ENCODE measurements around the gene ACOXL. TPM values are rescaled to one million over a fixed set of nuclear protein-coding genes. Genes with fewer than 3 reads are reported as not detected.
"Not testable (repeated sequence)": the region's sequence is repeated elsewhere in the genome, so short reads cannot be mapped to it uniquely, and the experiment has no call there.

Gene ACOXL
- total RNA-seq, result not detected
- long read RNA-seq, result 0 reads

DNA sequence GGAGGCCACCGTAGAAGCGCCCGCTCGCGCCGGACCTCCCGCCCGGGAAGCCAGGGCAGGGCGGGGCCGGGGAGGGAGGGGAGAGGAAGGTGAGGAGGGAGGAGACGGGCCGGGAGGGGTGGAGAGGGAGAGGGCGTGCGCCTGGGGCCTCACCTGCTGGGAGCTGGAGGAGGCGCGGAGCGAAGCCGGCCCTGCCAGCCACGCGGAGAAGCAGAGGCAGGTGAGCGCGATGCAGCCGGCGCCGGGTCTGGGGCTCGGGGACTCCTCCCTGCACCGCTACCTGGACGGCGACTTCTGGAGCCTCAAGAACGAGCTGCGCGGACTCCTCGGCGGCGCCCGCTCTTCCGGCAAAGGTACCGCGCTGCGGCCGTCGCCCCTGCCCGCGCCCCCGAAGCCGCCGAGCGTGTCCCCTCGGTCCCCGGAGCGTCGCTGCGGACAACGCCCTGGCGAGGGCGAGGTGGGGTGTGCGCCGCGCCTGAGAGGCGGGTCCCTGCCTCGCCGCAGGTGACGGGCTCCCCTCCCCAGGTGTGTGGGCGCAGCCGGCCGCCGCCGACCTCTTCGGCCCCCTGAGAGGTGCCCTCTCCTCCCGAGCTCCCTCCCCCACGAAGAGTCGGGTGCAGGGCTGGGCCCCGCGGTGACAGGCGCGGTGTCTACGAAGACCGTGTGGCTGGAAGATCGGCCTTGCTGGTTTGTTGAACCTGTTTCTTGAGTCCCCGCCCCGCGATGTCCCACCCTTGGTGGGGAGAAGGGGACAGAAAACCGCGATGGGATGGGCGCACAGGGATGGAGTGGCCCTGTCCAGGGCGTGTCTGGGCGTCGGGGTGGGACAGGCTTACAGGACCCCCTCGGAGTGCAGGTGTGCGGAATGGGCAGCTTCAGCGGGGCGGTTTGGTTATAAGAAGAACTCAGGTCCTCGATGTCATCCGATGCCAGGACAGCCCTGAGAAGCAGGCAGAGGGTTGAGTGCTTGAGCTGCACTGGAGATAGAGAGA lies at the start of gene ACOXL:
TSS of gene ACOXL (plus strand) at position 152 of the 992 bp plus-strand sequence. CDS start 35,817 bp downstream, outside the sequence.
- no peak within 1 kb of the TSS for H3K27ac ChIP-seq
- intact Hi-C loops (cut with DNase I), result no loop called here

DNA sequence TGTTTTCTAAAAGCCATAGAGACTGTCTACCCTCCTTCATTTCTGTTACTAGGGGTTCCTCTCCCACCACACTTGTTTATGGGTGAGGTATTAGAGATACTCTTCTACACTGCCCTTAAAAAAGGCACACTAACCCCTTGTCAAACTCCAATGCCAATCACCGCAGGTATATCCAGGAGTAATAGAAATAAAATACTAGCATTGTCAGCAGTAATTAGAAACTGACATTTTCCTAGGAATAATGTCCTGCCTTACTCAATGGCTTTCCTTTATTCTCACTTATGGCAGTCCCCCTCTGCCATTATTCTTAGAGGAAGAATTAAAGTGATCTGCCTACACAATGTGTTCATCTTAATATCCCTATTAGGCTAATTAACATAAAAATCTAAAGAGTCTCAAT lies 49.5 kb upstream of the ACOXL start:
- WGBS (ENCODE audit: insufficient coverage, low coverage, low lambda C conversion rate, missing lambda C conversion rate), result 100% methylated on average over 1 of the region's 1 CpG
- intact Hi-C loops (cut with DNase I), result no loop called here
- no peak for DNase-seq

More for the DNA sequence above, at the start of gene ACOXL:
- Histone ChIP-seq H3K36me3 (no peaks in the 10 kb centered on the region), H3K4me3 (peak within 1 kb of the TSS in 2 of 3 donors; percentile 18 to 40), H3K27me3 (peaks cover 8 to 25% of the 10 kb centered on the region in 2 donors), H3K4me1 (peaks cover 0 to 11% (median 0%) of the 10 kb centered on the region in 4 donors), H3K9me3 (no peaks in the 10 kb centered on the region)
- ATAC-seq, result peak; percentile 24 to 61 (median 48)
- TF ChIP-seq POLR2A (IDR thresholded peaks at IDR 0.05), result no peak
- TF ChIP-seq, protein P1, sequence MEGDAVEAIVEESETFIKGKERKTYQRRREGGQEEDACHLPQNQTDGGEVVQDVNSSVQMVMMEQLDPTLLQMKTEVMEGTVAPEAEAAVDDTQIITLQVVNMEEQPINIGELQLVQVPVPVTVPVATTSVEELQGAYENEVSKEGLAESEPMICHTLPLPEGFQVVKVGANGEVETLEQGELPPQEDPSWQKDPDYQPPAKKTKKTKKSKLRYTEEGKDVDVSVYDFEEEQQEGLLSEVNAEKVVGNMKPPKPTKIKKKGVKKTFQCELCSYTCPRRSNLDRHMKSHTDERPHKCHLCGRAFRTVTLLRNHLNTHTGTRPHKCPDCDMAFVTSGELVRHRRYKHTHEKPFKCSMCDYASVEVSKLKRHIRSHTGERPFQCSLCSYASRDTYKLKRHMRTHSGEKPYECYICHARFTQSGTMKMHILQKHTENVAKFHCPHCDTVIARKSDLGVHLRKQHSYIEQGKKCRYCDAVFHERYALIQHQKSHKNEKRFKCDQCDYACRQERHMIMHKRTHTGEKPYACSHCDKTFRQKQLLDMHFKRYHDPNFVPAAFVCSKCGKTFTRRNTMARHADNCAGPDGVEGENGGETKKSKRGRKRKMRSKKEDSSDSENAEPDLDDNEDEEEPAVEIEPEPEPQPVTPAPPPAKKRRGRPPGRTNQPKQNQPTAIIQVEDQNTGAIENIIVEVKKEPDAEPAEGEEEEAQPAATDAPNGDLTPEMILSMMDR (IDR thresholded peaks at IDR 0.05), result no peak
- 3% methylated on average over 8 of the region's 94 CpGs for WGBS (ENCODE audit: insufficient coverage, low coverage, low lambda C conversion rate, missing lambda C conversion rate)
- peak in 1 of 3 donors; percentile 34 for DNase-seq

DNA sequence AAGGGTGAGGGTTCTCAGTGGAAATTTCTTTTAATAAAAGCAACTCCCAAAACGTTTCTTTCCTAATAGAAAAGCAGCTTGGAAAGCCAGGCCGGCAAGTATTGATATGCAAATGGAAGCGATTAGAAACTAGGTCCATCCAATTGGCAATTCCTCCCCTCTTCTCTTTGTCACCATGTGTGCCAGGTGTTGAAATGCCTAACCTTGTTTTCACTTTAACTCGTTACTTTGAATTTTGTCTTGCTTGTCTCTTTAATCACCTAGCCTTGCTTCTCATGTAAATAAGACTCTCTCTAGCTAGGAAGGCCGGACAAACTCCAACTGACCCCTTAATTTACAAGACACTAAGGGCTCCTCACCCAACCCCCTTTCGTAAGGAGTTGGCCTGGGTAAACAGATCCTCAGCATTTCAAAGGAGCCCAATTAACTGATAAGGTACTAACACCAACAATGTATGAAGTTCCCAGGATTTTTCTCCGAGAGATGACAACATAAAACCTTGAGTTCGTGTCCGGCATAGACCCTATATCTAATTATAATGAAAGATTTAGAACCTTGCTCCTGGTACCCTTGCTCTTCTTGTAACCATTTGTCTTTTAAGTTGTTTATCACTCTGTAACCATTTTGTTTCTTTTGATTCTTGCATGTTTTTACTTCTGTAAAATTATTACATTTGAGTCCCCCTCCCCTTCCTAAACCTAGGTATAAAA lies 44.4 kb upstream of the ACOXL start:
- H3K4me3 ChIP-seq; H3K4me1 ChIP-seq; H3K27ac ChIP-seq; ATAC-seq; DNase-seq; intact Hi-C loops (cut with DNase I); H3K36me3 ChIP-seq; H3K9me3 ChIP-seq; H3K27me3 ChIP-seq: not testable (repeated sequence)
- WGBS (ENCODE audit: insufficient coverage, low coverage, low lambda C conversion rate, missing lambda C conversion rate), result 56% methylated on average over 7 of the region's 9 CpGs

More for the DNA sequence above, 49.5 kb upstream of the ACOXL start:
- H3K27ac ChIP-seq, result no peak overlapping the region
- no peaks in the 10 kb centered on the region for H3K36me3 ChIP-seq
- no peak for ATAC-seq
- H3K4me3 ChIP-seq, result no peak overlapping the region
- H3K4me1 ChIP-seq, result no peaks in the 10 kb centered on the region
- no peaks in the 10 kb centered on the region for H3K9me3 ChIP-seq
- TF ChIP-seq POLR2A (IDR thresholded peaks at IDR 0.05), result no peak
- TF ChIP-seq, protein P1 (IDR thresholded peaks at IDR 0.05), result no peak
- H3K27me3 ChIP-seq, result no peaks in the 10 kb centered on the region

DNA sequence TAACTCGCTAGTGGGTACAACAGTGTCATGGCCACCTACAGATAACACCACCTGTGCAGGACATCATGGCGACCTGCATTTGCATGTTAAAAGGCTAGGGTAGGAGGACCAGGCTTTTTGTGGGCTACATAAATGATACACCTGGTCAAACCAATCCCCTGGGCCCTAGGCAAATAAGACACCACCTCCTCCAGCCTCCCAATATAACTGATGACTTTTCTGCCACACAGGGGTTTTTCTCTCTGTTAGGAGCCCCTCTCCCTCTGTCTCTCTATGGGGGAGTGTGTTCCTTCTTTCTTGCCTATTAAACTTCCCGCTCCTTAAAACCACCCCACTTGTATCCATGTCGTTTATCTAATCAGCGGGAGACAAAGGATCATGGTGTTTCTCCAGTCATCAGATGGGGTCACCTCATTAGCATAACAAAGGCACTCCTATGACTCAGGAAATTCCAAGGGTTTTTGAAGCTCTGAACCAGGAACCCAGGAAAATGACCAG lies 43.7 kb upstream of the ACOXL start:
- Histone ChIP-seq H3K9me3 (no peaks in the 10 kb centered on the region), H3K4me1 (peaks cover 0 to 8% (median 0%) of the 10 kb centered on the region in 4 donors), H3K27me3 (no peaks in the 10 kb centered on the region), H3K36me3 (no peaks in the 10 kb centered on the region), H3K4me3 (no peak overlapping the region), H3K27ac (no peak overlapping the region)
- intact Hi-C loops (cut with DNase I), result no loop called here
- TF ChIP-seq, protein P1 (IDR thresholded peaks at IDR 0.05), result no peak
- no peak for TF ChIP-seq POLR2A (IDR thresholded peaks at IDR 0.05)
- ATAC-seq, result no peak
- DNase-seq, result no peak
- 46% methylated on average over 5 of the region's 5 CpGs for WGBS (ENCODE audit: insufficient coverage, low coverage, low lambda C conversion rate, missing lambda C conversion rate)

All from right lobe of liver (tissue), 6 donors.